Mesendoderm (in vitro differentiated cells): ENCODE results near the gene GCLC. TPM values are rescaled to one million over a fixed set of nuclear protein-coding genes. Genes with fewer than 3 reads are reported as not detected.
A peak's percentile ranks its signal among the peaks of the same experiment; 100 is the strongest.

ENCODE experiments used
- DNase-seq: peaks from one replicate; pipeline ENCODE4 v3.0.0; 2013
- H2AK5ac ChIP-seq: 2 replicates; pipeline ENCODE4 v1.6.1; 2013; ENCODE audit warnings: low read length, inconsistent platforms
- H2BK120ac ChIP-seq: 2 replicates; pipeline ENCODE4 v1.6.1; 2013; ENCODE audit warnings: low read depth, mild to moderate bottlenecking, low read length, moderate library complexity, mixed read lengths
- H2BK15ac ChIP-seq: replicated peaks from 2 replicates; pipeline ENCODE4 v1.6.1; 2013; ENCODE audit warnings: low read depth, mild to moderate bottlenecking, moderate library complexity
- H2BK5ac ChIP-seq: 2 replicates; pipeline ENCODE4 v1.6.1; 2013; ENCODE audit warnings: low read length, inconsistent platforms
- H3K18ac ChIP-seq: 2 replicates; pipeline ENCODE4 v1.6.1; 2013; ENCODE audit warnings: mild to moderate bottlenecking, low read length, mixed read lengths
- H3K23ac ChIP-seq: one replicate; pipeline ENCODE4 v1.6.1; 2013; ENCODE audit warnings: low read length
- H3K27ac ChIP-seq: 2 replicates; pipeline ENCODE4 v1.5.1; 2013; ENCODE audit warnings: low read depth, mild to moderate bottlenecking, inconsistent platforms, low read length, moderate library complexity
- H3K27me3 ChIP-seq: 2 replicates; pipeline ENCODE4 v1.6.1; 2013; ENCODE audit warnings: low read length, control low read depth, mild to moderate bottlenecking, inconsistent platforms; ENCODE audit not compliant: insufficient read depth, poor library complexity
- H3K36me3 ChIP-seq: 2 replicates; pipeline ENCODE4 v1.6.1; 2013; ENCODE audit warnings: low read length, inconsistent platforms; ENCODE audit not compliant: control insufficient read depth, insufficient read depth
- H3K4ac ChIP-seq: one replicate; pipeline ENCODE4 v1.6.1; 2013; ENCODE audit warnings: low read depth, mild to moderate bottlenecking, low read length, moderate library complexity
- H3K4me1 ChIP-seq: 2 replicates; pipeline ENCODE4 v1.6.1; 2013; ENCODE audit warnings: low read depth, low read length, inconsistent platforms; ENCODE audit not compliant: control insufficient read depth
- H3K4me2 ChIP-seq: 2 replicates; pipeline ENCODE4 v1.6.1; 2013; ENCODE audit warnings: low read length
- H3K4me3 ChIP-seq: 2 replicates; pipeline ENCODE4 v1.5.1; 2013; ENCODE audit warnings: mild to moderate bottlenecking, low read length
- H3K56ac ChIP-seq: one replicate; pipeline ENCODE4 v1.6.1; 2013; ENCODE audit warnings: low read length
- H3K79me1 ChIP-seq: 2 replicates; pipeline ENCODE4 v1.6.1; 2013; ENCODE audit warnings: low read length, inconsistent platforms
- H3K79me2 ChIP-seq: 2 replicates; pipeline ENCODE4 v1.6.1; 2013; ENCODE audit warnings: mild to moderate bottlenecking, low read length; ENCODE audit not compliant: control insufficient read depth, insufficient read depth
- H3K9ac ChIP-seq: 2 replicates; pipeline ENCODE4 v1.6.1; 2013; ENCODE audit warnings: low read length, inconsistent platforms
- H4K5ac ChIP-seq: one replicate; pipeline ENCODE4 v1.6.1; 2013; ENCODE audit warnings: low read length
- H4K8ac ChIP-seq: one replicate; pipeline ENCODE4 v1.6.1; 2013; ENCODE audit warnings: low read depth, mild to moderate bottlenecking, control low read depth, low read length, moderate library complexity
- WGBS: extraction: QIAGEN DNeasy Blood & Tissue Kit; methylation state at CpG from one replicate; pipeline ENCODE4 v1.1.7; 2013; ENCODE audit warnings: low lambda C conversion rate, missing lambda C conversion rate; ENCODE audit not compliant: insufficient coverage; ENCODE audit errors: extremely low coverage; 5-methylcytosine and 5-hydroxymethylcytosine counted together
- polyA plus RNA-seq, 2 experiments: library from polyadenylated mRNA; stranded (reverse); fragments of 200-250 nt; gene quantifications; one replicate each; pipeline ENCODE4 v1.2.3, GENCODE V29; 2013

GCLC gene
- 30.6 TPM for polyA plus RNA-seq (2013, experiment 1 of 2)
- 30.7 TPM for polyA plus RNA-seq (2013, experiment 2 of 2)

DNA sequence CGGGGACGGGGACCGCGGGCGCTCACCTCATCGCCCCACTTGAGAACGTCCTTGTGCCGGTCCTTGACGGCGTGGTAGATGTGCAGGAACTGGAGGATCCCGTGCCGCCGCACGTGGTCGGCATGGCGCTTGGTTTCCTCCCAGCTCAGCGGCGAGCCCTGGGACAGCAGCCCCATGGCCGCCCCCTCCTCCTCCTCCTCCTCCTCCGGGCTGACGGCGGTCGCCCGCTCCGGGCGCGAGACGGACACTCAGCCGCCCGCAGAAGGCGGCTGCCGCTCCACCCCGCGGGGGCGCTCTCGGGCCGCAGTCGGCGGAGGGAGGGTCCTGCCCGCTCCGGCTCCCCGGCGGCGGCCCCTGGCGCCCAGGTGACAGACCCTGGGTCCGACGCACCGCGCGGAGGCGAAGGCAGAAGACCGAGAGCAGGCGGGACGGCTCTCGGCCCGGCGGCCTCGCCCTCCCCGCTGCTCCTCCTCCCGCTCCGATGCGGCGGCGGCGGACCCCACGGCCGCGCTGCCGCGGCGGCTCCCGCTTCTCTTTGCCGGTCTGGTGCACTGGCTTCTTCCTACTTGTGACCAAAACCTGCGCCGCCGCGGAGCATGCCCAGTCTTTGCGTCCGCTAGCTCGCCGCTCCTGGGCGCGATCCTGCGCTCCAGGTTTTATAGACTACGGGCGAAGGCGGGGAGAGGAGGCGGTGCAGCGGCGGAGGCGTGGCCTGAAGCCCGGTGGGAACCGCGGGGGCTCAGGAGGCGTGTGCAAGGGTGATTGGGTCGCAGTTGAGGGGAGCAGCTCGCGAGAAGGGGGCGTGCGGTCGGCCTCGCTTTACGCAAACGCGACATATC, at the start of gene GCLC:
TSS of gene GCLC (minus strand) at position 632 of the 839 bp plus-strand sequence. CDS start at position 176, 456 bp downstream.
- Histone ChIP-seq H3K23ac (peak within 1 kb of the TSS; percentile 70), H3K27me3 (no peaks in the 10 kb centered on the region), H3K18ac (peak within 1 kb of the TSS; percentile 72), H3K4ac (peak within 1 kb of the TSS; percentile 64), H3K27ac (peak within 1 kb of the TSS; percentile 92), H2BK5ac (peak within 1 kb of the TSS; percentile 75), H2BK15ac (no peak within 1 kb of the TSS), H3K56ac (peak within 1 kb of the TSS; percentile 97), H3K36me3 (no peaks in the 10 kb centered on the region), H3K4me1 (peaks cover 14% of the 10 kb centered on the region), H4K5ac (no peak within 1 kb of the TSS), H3K4me2 (peak within 1 kb of the TSS; percentile 38), H3K4me3 (peak within 1 kb of the TSS; percentile 68), H2BK120ac (no peak within 1 kb of the TSS), H3K79me1 (peaks cover 3% of the 10 kb centered on the region), H2AK5ac (no peak within 1 kb of the TSS), H4K8ac (no peak within 1 kb of the TSS), H3K79me2 (peaks cover 19% of the 10 kb centered on the region), H3K9ac (peak within 1 kb of the TSS; percentile 89)
- WGBS, result no CpG with 5 or more reads among the region's 105 CpGs
- DNase-seq, result peak; percentile 98

- WGBS, result no CpG with 5 or more reads among the region's 2 CpGs
- no peak for DNase-seq
Observed at GRCh38 chr6:53594596-53594995, 49.7 kb upstream of the GCLC start.

DNA sequence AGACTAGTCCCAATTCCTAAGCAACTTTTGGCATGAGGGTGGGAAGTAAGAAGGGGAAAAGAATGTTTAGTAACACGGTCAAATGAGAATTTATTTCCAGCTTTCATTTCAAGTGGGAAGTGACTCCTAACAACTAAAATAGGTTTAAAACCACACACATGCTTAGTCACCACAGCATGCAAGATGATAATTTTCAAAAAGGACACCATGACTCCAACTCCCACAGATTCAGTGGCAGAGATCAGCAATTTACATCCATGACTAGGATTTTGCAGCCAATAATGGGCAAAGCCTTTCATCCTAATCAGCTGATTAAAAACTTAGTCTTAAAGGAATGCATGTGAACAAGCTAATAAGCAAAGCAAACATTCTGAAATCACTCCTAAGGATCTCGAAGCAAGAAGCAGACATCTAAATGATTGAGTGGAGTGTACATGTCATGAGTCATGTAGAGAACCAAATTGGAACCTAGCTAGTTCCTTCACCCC, 48.1 kb upstream of the GCLC start:
- H3K27ac ChIP-seq, result no peak overlapping the region
- H3K4me2 ChIP-seq, result no peak overlapping the region
- no peak overlapping the region for H3K23ac ChIP-seq
- WGBS, result no CpG with 5 or more reads among the region's 2 CpGs
- no peak overlapping the region for H2BK5ac ChIP-seq
- DNase-seq, result no peak
- no peak overlapping the region for H3K4ac ChIP-seq
- H3K4me1 ChIP-seq, result no peaks in the 10 kb centered on the region
- H3K18ac ChIP-seq, result no peak overlapping the region
- H4K8ac ChIP-seq, result no peak overlapping the region
- no peak overlapping the region for H4K5ac ChIP-seq
- H3K56ac ChIP-seq, result no peak overlapping the region
- no peak overlapping the region for H2AK5ac ChIP-seq
- no peak overlapping the region for H3K4me3 ChIP-seq
- no peaks in the 10 kb centered on the region for H3K36me3 ChIP-seq
- H3K9ac ChIP-seq, result no peak overlapping the region
- no peaks in the 10 kb centered on the region for H3K27me3 ChIP-seq
- H3K79me1 ChIP-seq, result no peaks in the 10 kb centered on the region
- no peak overlapping the region for H2BK15ac ChIP-seq
- no peaks in the 10 kb centered on the region for H3K79me2 ChIP-seq
- H2BK120ac ChIP-seq, result no peak overlapping the region

More at GRCh38 chr6:53594596-53594995, 49.7 kb upstream of the GCLC start:
- H3K27me3 ChIP-seq, result no peaks in the 10 kb centered on the region
- no peak overlapping the region for H3K9ac ChIP-seq
- H3K4me3 ChIP-seq, result no peak overlapping the region
- no peaks in the 10 kb centered on the region for H3K36me3 ChIP-seq
- H3K27ac ChIP-seq, result no peak overlapping the region
- H2BK5ac ChIP-seq, result no peak overlapping the region
- no peak overlapping the region for H3K18ac ChIP-seq
- no peaks in the 10 kb centered on the region for H3K79me2 ChIP-seq
- H3K4me1 ChIP-seq, result no peaks in the 10 kb centered on the region
- H3K56ac ChIP-seq, result no peak overlapping the region
- H2BK15ac ChIP-seq, result no peak overlapping the region
- H3K23ac ChIP-seq, result no peak overlapping the region
- H3K4ac ChIP-seq, result no peak overlapping the region
- no peak overlapping the region for H4K5ac ChIP-seq
- H3K4me2 ChIP-seq, result no peak overlapping the region
- H2AK5ac ChIP-seq, result no peak overlapping the region
- H2BK120ac ChIP-seq, result no peak overlapping the region
- no peak overlapping the region for H4K8ac ChIP-seq
- H3K79me1 ChIP-seq, result no peaks in the 10 kb centered on the region

DNA sequence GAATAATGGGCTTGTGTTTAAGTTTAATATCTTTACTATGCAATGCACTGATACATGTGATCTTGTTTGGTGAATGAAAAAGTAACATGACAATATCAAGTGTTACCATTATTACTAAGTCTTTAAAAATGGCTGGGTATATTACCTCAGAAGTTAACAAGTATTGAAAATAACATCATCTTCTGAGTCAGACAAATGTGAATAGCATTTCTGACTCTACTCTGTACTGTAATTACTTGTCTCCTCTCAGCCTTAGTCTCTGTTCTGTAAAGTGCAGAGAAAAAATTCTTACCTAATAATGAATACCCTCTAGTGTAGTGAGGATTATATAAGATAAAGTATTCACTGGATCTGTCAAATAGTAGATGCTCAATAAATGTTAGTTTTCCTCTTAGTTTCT, 47.0 kb upstream of the GCLC start:
- no peak overlapping the region for H2AK5ac ChIP-seq
- no peak for DNase-seq
- no peak overlapping the region for H3K23ac ChIP-seq

GRCh38 chr6:53588816-53589509, 44.1 kb upstream of the GCLC start:
- Histone ChIP-seq H2BK15ac (no peak overlapping the region), H3K23ac (no peak overlapping the region), H3K36me3 (no peaks in the 10 kb centered on the region), H2AK5ac (no peak overlapping the region), H3K4ac (no peak overlapping the region), H2BK5ac (no peak overlapping the region), H3K4me2 (no peak overlapping the region), H3K18ac (no peak overlapping the region), H3K79me1 (no peaks in the 10 kb centered on the region), H4K8ac (no peak overlapping the region), H3K4me3 (no peak overlapping the region), H3K56ac (no peak overlapping the region), H3K27ac (no peak overlapping the region), H2BK120ac (no peak overlapping the region), H3K4me1 (no peaks in the 10 kb centered on the region), H3K9ac (no peak overlapping the region), H3K79me2 (no peaks in the 10 kb centered on the region), H3K27me3 (no peaks in the 10 kb centered on the region), H4K5ac (no peak overlapping the region)
- WGBS, result no CpG with 5 or more reads among the region's 3 CpGs
- no peak for DNase-seq

More for the DNA sequence above, 47.0 kb upstream of the GCLC start:
- Histone ChIP-seq H3K79me2 (no peaks in the 10 kb centered on the region), H2BK5ac (no peak overlapping the region), H3K79me1 (no peaks in the 10 kb centered on the region), H2BK15ac (no peak overlapping the region), H3K27me3 (no peaks in the 10 kb centered on the region), H3K4me3 (no peak overlapping the region), H3K9ac (no peak overlapping the region), H3K18ac (no peak overlapping the region), H4K5ac (no peak overlapping the region), H3K27ac (no peak overlapping the region), H3K4ac (no peak overlapping the region), H2BK120ac (no peak overlapping the region), H3K4me2 (no peak overlapping the region), H4K8ac (no peak overlapping the region), H3K36me3 (no peaks in the 10 kb centered on the region), H3K4me1 (no peaks in the 10 kb centered on the region), H3K56ac (no peak overlapping the region)
